Cardiac septum (tissue), 1 donor: ENCODE data around the gene OTUD1. TPM values are rescaled to one million over a fixed set of nuclear protein-coding genes. Genes with fewer than 3 reads are reported as not detected.

Source experiments
- DNase-seq: peaks from one replicate; pipeline ENCODE4 v3.0.0-alpha.2; 2020; ENCODE audit warnings: low spot score
- intact Hi-C: fragments of 100-400 bp; cut with DNase I; formaldehyde crosslinking; loops from one replicate; pipeline ENCODE4 v1.14.0; 2022
- microRNA-seq: library from miRNA; unstranded; fragments of <30 nt; microRNA quantifications from one replicate; pipeline ENCODE4 v1.2.0, GENCODE V29; 2020
- total RNA-seq: library from RNA; stranded (reverse); fragmentation: NEBNext Ultra II Directional; extraction: Animal tissue kit (Norgen Biotek cat#: 25700); gene quantifications from one replicate; pipeline ENCODE4 v1.2.1, GENCODE V29; 2021
- donor health status: DM: no; HTN: no; CAD: no.

Gene OTUD1
- total RNA-seq, 1 donor from 2014 or later: 38.2 TPM

GRCh38 chr10:23457632-23458417, 18.9 kb downstream of the OTUD1 start:
- DNase-seq: no peak
- intact Hi-C loops: no loop called here

- intact Hi-C loops: no loop called here
- no peak for DNase-seq
Measured at GRCh38 chr10:23459308-23459939, 20.5 kb downstream of the OTUD1 start.

- no peak for DNase-seq
- intact Hi-C loops: no loop called here
Measured at GRCh38 chr10:23461557-23461956, 22.7 kb downstream of the OTUD1 start.

GRCh38 chr10:23467012-23467411, 28.1 kb downstream of the OTUD1 start:
- intact Hi-C loops: no loop called here

GRCh38 chr10:23467548-23467947, 28.7 kb downstream of the OTUD1 start:
- intact Hi-C loops: no loop called here
- DNase-seq: no peak

More at GRCh38 chr10:23467012-23467411, 28.1 kb downstream of the OTUD1 start:
- no peak for DNase-seq

GRCh38 chr10:23469596-23470237, 30.8 kb downstream of the OTUD1 start:
- intact Hi-C loops: no loop called here
- no peak for DNase-seq

GRCh38 chr10:23472181-23472580, 33.3 kb downstream of the OTUD1 start:
- intact Hi-C loops: no loop called here
- no peak for DNase-seq

GRCh38 chr10:23474081-23474480, 35.2 kb downstream of the OTUD1 start:
- no peak for DNase-seq
- intact Hi-C loops: no loop called here

GRCh38 chr10:23474626-23475025, 35.8 kb downstream of the OTUD1 start:
- intact Hi-C loops: no loop called here
- DNase-seq: no peak

DNA sequence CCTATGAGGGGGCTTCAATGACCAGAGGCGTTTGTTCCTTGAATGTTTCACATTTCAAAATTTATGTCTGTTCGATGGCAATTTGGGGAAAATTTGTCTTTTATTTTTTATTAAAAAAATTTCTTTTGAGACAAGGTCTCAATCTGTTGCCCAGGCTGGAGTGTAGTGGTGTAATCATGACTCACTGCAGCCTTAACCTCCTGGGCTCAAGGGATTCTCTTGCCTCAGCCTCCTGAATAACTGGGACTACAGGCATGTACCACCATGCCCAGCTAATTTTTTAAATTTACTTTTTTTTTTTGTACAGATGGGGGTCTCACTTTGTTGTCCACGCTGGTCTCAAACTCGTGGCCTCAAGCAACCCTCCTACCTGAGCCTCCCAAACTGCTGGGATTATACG, 39.7 kb downstream of the OTUD1 start:
- intact Hi-C loops: no loop called here
- no peak for DNase-seq

- intact Hi-C loops: no loop called here
- no peak for DNase-seq
Measured at GRCh38 chr10:23479798-23480473, 41.1 kb downstream of the OTUD1 start.

- DNase-seq: no peak
- intact Hi-C loops: no loop called here
Measured at GRCh38 chr10:23481363-23481961, 42.6 kb downstream of the OTUD1 start.

DNA sequence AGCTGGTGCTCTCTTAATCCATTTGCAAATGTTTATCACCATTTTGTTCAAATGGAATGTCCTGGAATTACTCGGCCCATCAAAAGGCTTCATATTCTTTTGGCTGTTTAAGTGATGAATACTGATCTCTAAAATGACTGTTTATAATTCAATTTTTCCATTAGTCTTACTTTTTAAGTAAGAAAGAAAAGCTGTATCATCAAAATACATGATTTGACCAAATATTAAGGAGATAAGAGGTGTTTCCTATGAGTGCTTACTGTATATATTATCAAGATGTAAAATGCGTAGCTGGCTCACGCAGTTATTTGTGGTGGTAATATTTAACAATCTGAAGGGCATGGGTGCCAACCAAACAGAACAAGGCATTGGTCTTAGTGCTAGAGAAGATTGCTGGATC, 51.2 kb downstream of the OTUD1 start:
- DNase-seq: no peak
- intact Hi-C loops: no loop called here

Small RNAs within 50 kb of the gene (microRNA-seq; reads per million reads assigned to microRNA genes)
- gene MIR1254-2: not detected

Other genes with a start within 250 kb of the OTUD1 start
- gene PTF1A, start 246.8 kb upstream of the OTUD1 start, total RNA-seq: not detected
- 0.35 TPM for gene C10orf67, start 94.3 kb upstream of the OTUD1 start, total RNA-seq